Gastrocnemius medialis (tissue), 4 donors: ENCODE results near the gene SLC12A7.

Source experiments
- POLR2A ChIP-seq, 2 donors: fragments of 450-650 bp; IDR thresholded peaks; one replicate each; pipeline ENCODE4 v1.6.1; 2017; ENCODE audit warnings: antibody characterized with exemption in 2 of 2, mild to moderate bottlenecking in 2 of 2, moderate library complexity in 2 of 2
- TF ChIP-seq, protein P1 (sequence below), 5 experiments: fragments of 450-650 bp in 3 of 5; fragments of 200-600 bp in 2 of 5; sonication (generic) in 2 of 5; IDR thresholded peaks in 4 of 5; conservative IDR thresholded peaks in 1 of 5; 1 replicate in 4 of 5; 2 replicates in 1 of 5; pipeline ENCODE4 v1.5.1; 2016 to 2019; ENCODE audit warnings: antibody characterized with exemption in 5 of 5, mild to moderate bottlenecking in 3 of 5, moderate library complexity in 3 of 5

DNA sequence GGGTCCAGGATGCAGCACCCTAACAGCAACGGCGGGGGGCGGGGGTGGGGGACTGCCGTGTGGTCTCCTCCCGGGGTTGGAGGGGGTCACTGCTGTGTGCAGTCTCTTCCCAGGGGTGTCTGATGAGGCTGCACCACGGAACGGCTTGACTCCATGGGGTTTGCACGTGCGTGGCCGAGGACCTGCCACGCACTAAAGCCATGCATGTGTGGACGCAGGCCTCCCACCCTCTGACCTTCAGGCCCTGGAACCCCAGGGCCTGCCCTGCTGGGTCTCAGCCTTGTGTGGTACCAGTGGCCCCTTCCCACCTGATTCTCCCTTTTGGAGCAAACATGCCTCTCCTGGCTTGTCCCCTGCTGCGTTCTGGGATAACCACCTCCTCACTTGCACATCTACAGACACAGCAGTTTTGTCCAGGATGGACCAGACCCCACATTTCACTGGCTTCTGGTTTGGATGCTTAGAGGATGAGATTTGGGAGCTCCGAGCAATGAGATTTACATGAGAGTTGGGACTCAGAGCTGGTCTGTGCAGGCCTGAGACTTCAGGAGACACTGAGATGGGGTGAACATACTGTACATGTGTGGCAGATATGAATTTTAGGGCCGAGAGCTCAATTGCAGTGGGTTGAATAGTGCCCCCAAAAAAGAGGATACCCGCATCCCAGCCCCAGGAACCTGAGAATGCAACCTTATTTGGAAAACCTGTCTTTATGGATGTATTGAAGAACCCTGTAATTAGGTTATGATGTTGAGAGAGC lies 45.8 kb downstream of the SLC12A7 start:
- TF ChIP-seq, protein P1, sequence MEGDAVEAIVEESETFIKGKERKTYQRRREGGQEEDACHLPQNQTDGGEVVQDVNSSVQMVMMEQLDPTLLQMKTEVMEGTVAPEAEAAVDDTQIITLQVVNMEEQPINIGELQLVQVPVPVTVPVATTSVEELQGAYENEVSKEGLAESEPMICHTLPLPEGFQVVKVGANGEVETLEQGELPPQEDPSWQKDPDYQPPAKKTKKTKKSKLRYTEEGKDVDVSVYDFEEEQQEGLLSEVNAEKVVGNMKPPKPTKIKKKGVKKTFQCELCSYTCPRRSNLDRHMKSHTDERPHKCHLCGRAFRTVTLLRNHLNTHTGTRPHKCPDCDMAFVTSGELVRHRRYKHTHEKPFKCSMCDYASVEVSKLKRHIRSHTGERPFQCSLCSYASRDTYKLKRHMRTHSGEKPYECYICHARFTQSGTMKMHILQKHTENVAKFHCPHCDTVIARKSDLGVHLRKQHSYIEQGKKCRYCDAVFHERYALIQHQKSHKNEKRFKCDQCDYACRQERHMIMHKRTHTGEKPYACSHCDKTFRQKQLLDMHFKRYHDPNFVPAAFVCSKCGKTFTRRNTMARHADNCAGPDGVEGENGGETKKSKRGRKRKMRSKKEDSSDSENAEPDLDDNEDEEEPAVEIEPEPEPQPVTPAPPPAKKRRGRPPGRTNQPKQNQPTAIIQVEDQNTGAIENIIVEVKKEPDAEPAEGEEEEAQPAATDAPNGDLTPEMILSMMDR (IDR thresholded peaks at IDR 0.05 in 4 of 5, conservative IDR thresholded peaks at IDR 0.05 in 1 of 5): no peak
- no peak for TF ChIP-seq POLR2A (IDR thresholded peaks at IDR 0.05)
